HG03469 (cell line): ENCODE results near the gene SLC1A7.

Experiments used
- ATAC-seq: cut with Tn5 transposase; IDR thresholded peaks from one replicate; pipeline ENCODE4 v1.9.1; 2021; ENCODE audit warnings: mild to moderate bottlenecking, moderate library complexity, moderate number of reproducible peaks; ENCODE audit not compliant: unreplicated experiment

Gene SLC1A7

DNA sequence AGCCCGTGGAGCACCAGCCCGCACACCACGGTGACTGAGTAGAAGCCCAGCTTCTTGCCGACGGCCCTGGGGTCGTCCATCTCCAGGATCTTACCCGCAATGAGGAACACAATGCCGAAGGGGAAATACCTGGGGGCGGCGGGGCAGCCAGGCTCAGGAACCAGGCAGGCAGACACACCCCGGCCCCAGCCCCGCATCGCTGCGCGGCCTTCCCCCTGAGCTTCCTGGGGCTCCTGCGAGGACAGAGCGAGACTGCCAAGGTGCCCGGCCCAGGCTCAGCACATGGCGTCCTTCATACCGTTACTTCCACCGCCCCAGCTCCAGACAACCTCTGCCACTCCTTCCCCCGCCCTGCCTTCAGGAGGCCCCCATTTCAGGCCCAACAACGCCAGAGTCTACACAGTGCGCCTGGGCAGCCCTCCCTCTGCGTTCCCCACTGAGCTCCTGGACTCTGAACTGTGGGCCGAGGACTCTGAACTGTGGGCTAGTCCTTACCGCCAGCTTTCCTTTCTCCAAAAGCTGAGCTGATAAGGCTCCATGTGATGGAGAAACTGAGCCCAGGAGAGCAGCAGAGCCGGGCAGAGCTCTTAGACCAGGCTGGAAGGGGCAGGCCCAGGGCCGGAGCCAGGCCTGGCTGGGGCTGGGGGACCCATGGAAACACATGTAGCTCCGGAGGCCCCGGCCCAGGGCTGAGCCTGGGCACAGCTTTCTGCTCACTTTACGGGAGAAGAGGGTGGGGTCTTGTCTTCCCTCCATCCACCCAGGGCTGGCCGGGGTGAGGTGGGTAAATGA, 49.6 kb downstream of the SLC1A7 start:
- no peak for ATAC-seq

DNA sequence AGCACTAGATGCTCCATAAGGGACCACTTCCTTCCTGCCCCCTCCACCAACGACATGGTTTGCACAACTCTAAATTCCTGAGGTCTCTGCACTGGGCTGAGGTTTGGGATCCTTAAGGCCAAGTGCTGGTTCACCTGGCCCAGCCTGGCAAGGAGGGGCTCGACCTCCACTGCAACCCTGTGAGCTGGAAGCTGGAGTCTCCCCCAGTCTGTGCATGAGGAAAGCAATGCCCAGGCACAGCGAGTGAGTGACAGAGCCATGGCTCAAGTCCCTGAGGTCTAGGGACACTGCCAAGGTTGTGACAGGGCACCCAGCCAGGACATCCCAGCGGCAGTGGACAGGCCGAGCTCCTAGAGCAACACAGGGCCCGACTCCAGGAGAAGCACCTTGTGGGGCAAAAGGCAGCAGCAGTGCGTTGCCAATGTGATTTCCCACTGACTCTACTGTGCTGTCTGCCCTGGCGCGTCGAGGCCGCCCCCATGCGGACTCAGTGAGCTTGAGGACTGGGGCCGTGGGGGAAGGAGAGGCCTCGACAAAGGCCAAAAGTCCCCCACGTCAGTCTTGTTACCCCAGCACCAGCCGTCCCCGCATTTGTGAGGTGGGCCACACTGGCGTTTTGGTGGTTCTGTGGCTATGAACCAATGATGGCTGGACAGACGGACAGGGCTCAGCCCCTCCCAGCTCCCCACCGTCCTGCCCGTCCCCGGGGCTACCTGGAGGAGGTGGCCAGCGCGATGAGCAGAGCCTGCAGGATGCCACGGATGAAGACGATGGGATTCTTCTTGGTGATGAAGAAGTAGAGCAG, 50.4 kb downstream of the SLC1A7 start:
- no peak for ATAC-seq

DNA sequence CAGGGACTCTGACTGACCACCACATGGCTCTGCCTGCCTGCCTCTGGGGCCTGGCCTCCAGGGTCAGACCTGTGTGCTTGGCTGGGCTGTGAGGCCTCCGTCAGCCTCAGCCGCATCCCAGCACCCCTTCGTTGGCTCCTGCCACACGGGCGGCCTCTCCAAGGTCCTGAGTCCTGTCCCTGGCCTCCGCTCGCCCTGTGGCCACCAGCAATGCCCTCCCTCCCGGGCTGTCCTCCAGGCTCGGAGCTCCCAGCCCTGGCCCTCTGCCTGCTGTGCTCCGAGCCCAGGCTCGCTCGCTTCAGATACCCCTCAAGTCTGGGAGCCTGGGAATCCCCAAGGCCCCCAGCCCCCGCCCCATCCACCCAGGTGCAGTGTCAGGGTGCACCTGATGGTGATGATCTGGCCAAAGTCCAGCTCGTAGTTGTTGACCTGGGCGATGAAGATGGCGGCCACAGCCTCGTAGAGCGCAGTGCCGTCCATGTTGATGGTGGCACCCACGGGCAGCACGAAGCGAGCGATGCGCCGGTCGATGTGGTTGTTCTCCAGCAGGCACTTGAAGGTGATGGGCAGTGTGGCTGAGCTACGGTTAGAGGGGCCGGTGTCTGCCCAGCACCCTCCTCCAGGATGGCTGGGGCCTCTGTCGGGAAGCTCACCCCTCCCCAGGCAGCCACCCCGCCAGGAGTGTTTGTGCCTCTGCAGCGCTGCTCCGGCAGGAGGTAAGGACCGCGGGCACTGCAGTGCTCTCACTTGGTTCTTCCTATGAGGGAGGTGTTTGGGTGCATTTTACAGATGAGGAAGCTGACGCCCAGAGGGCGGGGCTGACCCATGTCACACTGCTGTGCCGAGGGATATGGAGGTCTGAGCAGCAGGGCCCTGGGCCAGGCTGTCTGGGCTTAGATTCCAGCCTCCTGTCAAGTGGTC, 52.0 kb downstream of the SLC1A7 start:
- no peak for ATAC-seq

DNA sequence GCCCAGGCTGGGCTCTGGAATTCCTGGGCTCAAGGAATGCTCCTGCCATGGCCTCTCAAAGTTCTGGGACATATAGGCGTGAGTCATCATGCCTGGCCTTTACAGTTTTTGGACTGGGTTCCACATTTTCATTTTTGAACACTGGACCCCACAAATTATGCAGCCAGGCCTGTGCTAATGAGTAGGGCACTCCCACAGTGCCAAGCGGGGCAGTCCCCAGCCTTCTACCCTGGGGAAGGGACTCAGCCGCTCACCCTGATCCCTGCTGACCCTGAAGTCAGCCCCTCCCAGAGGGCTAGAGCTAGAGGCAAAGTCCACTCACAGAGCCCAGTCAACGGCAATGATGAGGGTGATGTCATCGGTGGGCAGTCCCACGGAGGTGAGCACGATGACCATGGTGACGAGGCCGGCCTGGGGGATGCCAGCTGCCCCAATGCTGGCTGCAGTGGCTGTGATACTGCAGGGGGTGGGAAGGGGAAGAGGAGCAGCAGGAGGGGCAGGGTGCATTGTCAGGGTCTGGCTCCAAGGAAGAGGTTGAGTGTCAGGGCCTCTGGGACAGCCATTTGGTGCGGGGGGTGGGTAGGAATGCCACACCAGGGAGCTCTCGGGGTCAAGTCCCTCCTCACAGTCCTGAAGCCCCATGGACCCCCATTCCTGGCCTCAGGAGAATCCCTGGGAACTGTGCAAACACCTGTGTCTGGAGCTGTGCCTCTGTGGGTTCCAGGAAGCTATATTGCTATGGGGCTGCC, 52.8 kb downstream of the SLC1A7 start:
- ATAC-seq: no peak

DNA sequence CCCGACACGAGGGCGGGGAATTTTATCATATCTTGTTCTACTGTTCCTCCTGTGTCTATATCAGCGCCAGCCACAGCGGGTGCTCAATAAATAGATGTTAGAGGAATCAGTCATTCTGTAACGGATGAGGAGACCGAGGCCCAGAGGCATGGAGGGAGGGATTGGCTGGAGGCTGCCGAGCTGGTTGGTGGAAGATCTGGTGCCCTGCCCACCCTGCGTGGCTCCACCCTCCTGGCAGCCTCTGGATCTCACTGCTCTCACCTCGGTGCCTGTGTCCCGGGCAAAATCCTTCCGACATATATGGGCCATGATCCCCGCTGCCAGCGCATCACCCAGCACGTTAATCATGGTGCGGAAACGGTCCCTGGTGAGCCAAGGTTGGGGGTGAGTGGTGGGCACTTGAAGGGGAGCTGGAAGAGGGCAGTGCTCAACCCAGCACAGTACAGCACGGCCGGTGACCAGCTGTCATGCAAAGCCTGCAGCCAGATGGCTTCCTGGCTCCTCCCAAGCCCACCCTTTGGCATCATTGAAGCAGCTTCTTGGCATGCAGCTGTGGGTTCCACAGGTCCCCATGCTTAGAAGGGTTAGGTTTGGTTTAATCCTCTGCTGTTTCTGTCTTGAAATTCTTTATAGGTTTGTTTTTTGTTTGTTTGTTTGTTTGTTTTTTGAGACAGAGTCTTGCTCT, 53.7 kb downstream of the SLC1A7 start:
- ATAC-seq: no peak

DNA sequence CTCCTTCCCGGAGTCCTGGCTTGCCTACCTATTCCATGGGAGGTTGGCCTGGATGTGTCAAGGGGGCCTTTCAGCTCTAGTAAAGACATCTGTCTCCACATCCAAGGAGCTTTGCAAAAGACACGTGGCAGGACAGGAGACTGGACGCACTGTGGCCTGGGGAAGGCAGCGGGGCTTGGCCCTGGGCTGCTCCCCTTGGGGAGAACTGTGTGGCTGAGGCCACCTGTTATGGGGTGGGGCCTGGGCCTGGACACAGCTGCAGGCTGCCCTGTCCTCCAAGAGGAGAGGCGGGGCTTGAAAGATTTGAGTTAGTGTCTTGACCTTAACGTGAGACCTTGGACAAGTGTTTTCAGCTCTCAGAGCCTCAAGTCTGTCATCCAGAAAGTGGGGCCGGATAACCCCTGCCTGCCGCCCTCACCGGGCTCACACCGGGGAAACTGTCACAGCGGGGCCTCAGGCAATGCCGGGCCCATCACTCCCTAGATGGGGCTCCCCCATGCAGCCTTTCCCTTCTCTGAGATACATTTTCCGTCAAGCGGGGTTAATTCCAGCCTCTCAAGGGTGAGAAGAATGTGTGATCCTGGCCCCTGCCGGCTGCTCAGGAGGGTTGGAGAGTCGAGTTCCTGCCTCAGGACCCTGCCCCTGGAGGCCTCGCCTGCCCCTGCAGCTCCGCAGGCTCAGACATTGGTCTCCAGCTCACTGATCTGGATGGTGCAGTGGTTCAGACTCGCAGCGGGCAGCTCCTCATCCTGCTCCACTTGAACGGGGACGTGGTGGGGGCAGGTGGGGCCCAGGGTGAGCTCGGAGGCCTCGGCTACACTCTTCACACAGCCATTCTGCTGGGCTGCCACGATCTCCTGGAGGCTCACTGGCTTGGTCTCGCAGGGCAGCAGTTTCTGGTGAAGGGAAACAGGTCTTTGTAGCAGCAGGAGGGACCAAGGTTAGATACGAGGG, 54.8 kb downstream of the SLC1A7 start:
- no peak for ATAC-seq

DNA sequence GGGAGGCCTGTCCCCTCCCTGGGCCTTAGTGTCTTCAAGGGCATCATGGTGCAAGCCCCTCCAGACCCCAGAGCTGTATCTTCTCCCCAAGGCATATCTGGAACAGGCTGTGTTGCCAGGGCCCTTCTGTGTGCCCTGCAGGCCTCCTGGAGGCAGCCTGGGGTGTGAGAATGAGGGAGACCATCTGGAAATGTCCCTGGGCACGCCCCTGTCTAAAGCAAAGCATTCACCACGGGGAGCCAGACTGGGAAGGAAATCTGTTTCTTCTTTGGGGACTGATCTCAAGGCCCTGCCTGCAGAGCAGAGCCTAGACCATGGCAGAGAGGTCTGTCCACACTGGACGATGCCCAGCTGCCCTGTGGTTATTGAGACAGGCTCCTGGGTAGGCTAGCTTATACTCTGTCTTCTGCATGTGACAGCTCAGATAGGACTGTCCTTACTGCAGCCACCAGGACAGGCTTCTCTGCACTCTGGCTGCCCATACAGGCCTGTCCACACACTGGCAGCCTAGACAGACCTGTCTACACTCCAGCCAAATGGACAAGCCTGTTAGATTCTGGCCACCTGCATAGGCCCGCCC, 55.9 kb downstream of the SLC1A7 start:
- no peak for ATAC-seq

DNA sequence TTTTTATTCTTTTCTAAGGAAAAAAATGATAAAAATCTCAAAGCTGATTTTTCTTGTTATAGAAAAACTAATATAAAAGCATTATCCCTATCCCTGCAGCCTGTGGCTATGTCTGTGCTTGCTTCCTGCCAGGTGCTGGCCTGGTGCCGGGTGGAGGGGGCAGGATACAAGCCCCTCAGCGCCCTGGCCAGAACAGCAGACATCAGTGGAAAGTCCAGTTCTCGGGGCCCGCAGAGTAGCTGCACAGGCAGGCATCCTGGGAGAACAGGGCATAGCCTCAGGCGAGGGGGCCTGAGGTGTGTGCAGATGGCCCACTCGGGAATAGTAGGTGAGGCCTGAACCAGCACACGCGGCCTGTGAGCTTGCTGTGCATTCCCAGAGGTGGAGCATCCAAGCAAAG, 57.0 kb downstream of the SLC1A7 start:
- ATAC-seq: no peak

DNA sequence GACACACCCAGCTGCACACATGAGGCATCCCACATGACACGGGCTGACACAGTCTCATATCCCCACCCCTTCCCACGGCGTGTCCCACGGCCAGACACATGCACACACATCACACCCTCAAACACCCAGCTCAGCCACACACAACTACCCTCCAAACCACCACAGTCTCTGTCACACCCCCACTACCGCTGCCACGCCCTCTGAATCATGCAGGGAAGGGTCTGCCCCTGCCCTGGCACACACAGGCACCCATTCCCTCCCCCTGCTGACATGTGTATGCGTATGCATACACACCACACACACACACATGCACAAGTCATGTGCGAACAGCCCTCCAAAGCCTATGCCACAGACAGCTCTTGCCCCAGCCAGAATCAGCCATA, 57.9 kb downstream of the SLC1A7 start:
- ATAC-seq: no peak

DNA sequence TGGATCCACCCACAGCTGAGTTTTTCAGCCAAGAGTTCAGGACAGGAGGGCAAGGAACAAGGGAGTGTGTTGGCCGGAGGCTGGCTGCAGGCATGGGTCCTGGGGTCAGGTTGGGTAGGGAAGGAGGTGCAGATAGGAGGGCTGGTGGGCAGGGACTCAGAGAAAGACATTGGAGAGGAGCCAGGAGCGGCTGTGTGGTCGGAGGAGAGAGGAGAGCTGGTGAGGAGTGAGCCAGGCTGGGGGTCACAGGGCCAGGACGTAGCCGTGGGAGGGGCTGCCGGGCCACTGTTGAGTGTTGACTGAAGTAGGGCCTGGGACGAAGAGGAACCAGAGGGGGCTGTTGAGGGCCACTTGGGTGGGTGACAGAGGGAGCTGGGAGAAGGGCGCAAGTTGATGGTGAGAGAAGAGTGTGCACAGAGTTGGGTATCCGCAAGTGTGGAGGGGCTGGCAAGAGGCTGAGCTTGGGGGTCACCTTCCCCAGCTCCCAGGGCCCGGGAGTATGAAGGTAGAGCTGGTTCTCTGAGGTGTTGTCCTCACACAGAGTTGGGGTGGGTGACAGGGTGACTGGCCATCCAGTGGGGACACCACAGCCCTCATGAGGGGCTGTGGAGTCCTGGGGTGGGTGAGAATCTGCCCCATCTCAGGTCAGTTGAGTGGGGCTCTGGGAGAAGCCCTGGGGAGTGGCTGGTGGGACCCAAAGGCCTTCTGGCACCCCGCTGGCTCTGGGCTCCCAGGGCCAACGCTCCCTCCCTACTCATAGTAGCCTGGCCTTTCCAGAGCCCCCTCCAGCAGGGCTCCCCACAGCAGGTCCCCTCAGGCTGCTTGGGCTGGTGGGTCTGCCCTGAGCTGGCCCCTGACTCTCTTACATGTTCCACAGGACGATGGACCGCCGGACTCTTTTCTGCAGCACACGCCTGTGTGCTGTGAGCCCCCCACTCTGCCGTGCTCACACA, 58.5 kb downstream of the SLC1A7 start:
- ATAC-seq: no peak

DNA sequence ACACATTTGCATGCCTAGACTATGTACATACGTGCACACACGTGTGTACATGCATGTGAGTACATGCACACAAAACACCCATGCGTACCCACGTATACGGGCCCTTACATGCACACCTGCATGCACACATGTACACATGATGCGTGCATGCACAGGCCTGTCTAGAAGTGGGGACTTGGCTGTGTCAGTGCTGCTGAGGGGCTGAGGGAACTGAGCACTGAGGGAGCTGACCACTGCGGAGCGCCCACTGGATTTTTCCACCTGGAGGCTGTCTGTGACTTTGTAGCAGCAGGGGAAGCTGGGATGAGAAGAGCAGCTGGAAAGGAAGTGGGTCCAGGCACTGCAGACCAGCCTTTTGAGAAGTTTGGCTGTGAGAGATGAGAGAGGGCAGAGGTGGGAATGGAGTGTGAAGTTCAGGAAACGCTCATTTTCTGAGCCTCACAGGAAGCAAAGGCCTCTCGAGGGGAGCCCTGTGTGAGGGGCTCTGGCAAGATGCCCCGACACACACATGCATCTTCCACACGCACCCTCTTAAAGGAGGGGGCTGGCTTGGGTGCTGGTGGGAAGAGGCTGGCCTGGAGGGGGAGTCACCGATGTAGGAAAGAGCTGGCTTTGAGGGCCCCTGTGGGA, 59.5 kb downstream of the SLC1A7 start:
- ATAC-seq: no peak

DNA sequence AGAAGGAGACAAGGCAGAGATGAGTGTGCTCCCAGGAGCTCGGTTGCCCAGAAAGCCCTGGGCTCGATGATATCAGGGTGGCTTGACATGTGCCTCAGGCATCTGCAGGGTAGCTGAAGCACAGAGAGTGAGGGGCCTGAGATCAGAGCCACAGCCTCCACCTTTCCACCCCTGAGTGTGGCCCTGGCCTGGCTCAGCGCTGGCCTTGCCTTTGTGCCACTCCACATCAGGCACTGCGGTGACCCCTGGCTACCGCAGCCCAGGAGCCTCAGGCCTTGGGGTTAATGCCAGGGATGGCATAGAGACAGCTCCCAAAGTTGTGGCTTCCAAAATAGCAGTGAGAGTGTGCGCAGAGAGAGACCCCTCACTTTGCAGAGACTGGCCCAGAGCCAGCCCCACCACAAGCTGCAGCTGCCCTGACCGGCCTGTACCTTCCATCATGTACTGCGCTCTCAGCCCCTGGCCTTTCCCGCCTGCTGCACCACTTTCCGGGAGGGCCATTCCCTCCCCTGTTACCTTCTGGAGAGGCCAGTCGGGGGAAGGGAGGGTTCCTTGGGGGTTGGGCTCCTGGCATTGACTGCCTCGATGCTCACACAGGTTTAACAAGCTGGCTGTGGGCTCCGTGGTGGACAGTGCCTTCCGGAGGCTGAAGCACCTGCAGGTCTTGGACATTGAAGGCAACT, 60.9 kb downstream of the SLC1A7 start:
- ATAC-seq: no peak

DNA sequence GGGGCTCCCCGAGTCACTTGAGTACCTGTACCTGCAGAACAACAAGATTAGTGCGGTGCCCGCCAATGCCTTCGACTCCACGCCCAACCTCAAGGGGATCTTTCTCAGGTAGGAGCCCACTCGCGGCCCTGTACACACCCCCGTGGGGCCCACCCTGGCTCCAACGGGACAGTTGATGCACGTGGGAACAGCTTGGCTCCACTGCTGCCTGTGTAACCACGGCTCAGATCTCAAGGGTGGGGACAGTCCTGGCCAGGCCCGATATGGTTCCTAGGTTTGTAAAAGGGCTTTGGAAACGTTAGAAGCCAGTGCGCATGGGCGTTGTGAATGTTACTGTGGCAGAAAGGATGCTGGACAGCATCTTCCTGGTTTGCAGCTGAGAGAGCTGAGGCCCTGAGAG, 61.7 kb downstream of the SLC1A7 start:
- ATAC-seq: no peak

DNA sequence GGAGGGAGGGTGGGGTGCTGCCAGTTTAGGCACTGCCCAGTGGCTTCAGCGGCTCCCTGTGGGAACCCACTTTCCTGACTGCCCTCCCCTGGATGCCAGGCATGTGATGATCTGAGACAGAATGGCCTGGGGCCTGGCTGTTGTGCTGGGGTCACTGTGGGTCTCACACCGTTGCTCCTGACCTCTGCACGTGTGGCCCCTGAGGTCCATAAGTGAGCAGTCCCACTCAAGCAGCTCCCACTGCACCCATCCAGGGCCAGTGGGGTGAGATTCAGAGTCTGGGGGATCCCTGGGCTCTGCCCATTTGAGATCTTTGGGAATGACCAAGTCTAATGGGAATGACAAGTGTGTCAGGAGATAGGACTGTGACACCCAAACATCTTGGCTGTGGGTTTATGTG, 62.4 kb downstream of the SLC1A7 start:
- ATAC-seq: no peak

DNA sequence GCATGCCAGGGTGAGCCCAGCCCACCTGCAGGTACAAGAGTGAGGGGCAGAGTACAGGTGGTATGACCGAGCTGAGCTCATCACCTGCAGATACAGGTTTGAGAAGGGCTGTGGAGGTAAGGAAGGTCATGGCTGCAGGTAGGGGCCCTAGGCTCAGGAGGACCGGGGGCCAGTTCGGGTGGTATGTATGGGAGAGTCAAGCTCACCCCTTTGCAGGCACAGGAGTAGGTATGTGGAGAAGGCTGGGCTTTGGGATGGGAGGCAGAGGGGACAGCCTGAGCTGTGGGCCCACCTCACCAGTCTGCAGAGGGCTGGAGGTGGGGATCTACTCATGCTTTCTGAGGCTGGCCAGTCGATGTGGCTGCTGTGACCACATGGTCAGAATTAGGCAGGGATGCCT, 63.2 kb downstream of the SLC1A7 start:
- ATAC-seq: no peak

DNA sequence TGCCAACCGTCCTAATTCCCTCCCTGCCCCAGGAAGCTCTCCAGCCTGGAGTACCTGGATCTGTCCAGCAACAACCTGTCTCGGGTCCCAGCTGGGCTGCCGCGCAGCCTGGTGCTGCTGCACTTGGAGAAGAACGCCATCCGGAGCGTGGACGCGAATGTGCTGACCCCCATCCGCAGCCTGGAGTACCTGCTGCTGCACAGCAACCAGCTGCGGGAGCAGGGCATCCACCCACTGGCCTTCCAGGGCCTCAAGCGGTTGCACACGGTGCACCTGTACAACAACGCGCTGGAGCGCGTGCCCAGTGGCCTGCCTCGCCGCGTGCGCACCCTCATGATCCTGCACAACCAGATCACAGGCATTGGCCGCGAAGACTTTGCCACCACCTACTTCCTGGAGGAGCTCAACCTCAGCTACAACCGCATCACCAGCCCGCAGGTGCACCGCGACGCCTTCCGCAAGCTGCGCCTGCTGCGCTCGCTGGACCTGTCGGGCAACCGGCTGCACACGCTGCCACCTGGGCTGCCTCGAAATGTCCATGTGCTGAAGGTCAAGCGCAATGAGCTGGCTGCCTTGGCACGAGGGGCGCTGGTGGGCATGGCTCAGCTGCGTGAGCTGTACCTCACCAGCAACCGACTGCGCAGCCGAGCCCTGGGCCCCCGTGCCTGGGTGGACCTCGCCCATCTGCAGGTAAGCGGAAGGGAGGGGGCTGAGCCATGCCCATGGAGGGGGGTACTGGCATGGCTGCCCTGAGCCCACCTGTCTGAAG, 63.9 kb downstream of the SLC1A7 start:
- no peak for ATAC-seq
